Eye (tissue), 1 donor: ENCODE data around the gene PPP5C.
"Not testable (repeated sequence)": the region's sequence is repeated elsewhere in the genome, so short reads cannot be mapped to it uniquely, and the experiment has no call there.

Source experiments
- DNase-seq: peaks from one replicate; pipeline ENCODE4 v3.0.0-alpha.2; 2015

Gene PPP5C

GRCh38 chr19:46388311-46389095 lies 41.6 kb downstream of the PPP5C start:
- no peak for DNase-seq

GRCh38 chr19:46390121-46390858 lies 43.4 kb downstream of the PPP5C start:
- DNase-seq, result no peak

- DNase-seq, result no peak
Observed at GRCh38 chr19:46390866-46391265, 44.0 kb downstream of the PPP5C start.

- DNase-seq, result no peak
Observed at GRCh38 chr19:46391296-46392251, 44.7 kb downstream of the PPP5C start.

- peak; percentile 62 for DNase-seq
Observed at GRCh38 chr19:46392252-46392801, 45.4 kb downstream of the PPP5C start.

- DNase-seq, result no peak
Observed at GRCh38 chr19:46392837-46393236, 46.0 kb downstream of the PPP5C start.

- DNase-seq, result no peak
Observed at GRCh38 chr19:46393456-46394401, 46.8 kb downstream of the PPP5C start.

GRCh38 chr19:46394402-46394797 lies 47.5 kb downstream of the PPP5C start:
- no peak for DNase-seq

- not testable (repeated sequence) for DNase-seq
Observed at GRCh38 chr19:46397801-46398479, 51.1 kb downstream of the PPP5C start.

GRCh38 chr19:46402725-46403124 lies 55.8 kb downstream of the PPP5C start:
- DNase-seq, result no peak

- peak; percentile 86 for DNase-seq
Observed at GRCh38 chr19:46404055-46404752, 57.3 kb downstream of the PPP5C start.

GRCh38 chr19:46404753-46405468 lies 58.0 kb downstream of the PPP5C start:
- DNase-seq, result peak; percentile 84

- no peak for DNase-seq
Observed at GRCh38 chr19:46406976-46407375, 60.1 kb downstream of the PPP5C start.

- DNase-seq, result no peak
Observed at GRCh38 chr19:46407856-46408663, 61.2 kb downstream of the PPP5C start.

GRCh38 chr19:46408664-46409039 lies 61.8 kb downstream of the PPP5C start:
- peak; percentile 78 for DNase-seq

- DNase-seq, result no peak
Observed at GRCh38 chr19:46409191-46409590, 62.3 kb downstream of the PPP5C start.

- no peak for DNase-seq
Observed at GRCh38 chr19:46410205-46411087, 63.6 kb downstream of the PPP5C start.
